ENCODE results near the gene KIFAP3. TPM values are rescaled to one million over a fixed set of nuclear protein-coding genes. Genes with fewer than 3 reads are reported as not detected.

Gene KIFAP3
- 22.9 and 28.1 TPM in 2 replicates for total RNA-seq

GRCh38 chr1:170074250-170075157 is at the start of gene KIFAP3:
TSS of gene KIFAP3 (minus strand) at chr1:170074695. CDS start at chr1:170074467, 228 bp downstream.

DNA sequence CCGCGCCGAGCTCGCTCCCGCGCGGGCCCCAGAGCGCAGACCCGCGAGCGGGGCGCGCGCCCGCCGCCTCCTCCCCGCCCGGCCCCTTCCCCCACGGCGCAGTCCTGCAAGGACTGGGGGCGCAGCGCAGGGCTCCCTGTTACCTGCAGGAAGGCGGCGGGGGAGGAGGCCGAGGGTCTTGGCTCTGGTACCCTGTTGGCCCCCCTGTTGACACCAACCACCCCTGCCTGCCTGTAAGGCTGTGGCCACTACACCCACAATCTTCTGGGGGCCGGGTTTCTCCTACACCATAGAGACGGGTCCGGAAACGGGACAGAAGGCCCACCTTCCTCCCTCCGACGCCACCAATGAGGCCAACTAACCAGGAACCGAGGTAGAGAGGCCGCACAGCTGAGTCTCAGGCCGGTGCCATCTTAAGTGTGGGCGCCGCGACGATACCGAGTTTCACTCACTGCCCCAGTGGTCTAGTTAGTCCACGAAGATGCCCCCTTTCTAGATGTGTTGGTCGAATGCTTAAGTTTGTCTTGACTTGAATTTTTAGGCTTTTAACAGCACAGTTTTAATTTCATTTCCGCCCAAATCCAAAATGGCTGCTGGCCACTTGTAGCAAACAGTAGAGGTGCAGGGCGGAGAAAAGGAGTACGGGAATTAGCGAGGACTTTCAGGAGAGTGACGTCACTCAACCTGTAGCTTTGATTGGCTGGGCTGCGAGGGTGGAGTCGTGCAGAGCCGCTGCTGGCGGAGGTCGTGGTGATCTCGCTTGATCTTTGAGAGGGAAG is 180.7 kb downstream of the KIFAP3 start, which contains the start of gene SCYL3:
SCYL3 (minus strand) TSS at position 252 of the 779 bp plus-strand sequence. CDS start 5,056 bp downstream, outside the sequence.

Other genes with a start within 250 kb of the KIFAP3 start
- 8.1 and 11.6 TPM in 2 replicates for gene SCYL3, start 180.8 kb downstream of the KIFAP3 start, total RNA-seq
- not detected in 2 replicates for gene NTMT2, start 71.3 kb upstream of the KIFAP3 start, total RNA-seq